ENCODE results near the gene F2RL3. TPM values are rescaled to one million over a fixed set of nuclear protein-coding genes. Genes with fewer than 3 reads are reported as not detected.
"Not testable (repeated sequence)": the region's sequence is repeated elsewhere in the genome, so short reads cannot be mapped to it uniquely, and the experiment has no call there.

The F2RL3 gene
- total and polyA plus RNA-seq, 2 of the 8 experiments (the other 6 are each of a cell fraction or from before 2014, with no cell fraction given): not detected

GRCh38 chr19:16874250-16874977, 14.4 kb upstream of the F2RL3 start (continued):
- TF ChIP-seq ATF3 (IDR thresholded peaks at IDR 0.05; ENCODE audit: insufficient read depth, low read depth, low read length) (no peak), ZNF274 (IDR thresholded peaks at IDR 0.05; ENCODE audit: borderline replicate concordance, extremely low read depth, low read length) (no peak), POU5F1 (IDR thresholded peaks at IDR 0.05; ENCODE audit: low read depth, low read length) (no peak), SP1 (IDR thresholded peaks at IDR 0.05; ENCODE audit: low read depth, low read length) (no peak), RBBP5 (IDR thresholded peaks at IDR 0.05; ENCODE audit: borderline replicate concordance, low read depth, low read length) (no peak), CREB1 (IDR thresholded peaks at IDR 0.05) (no peak), FOSL1 (IDR thresholded peaks at IDR 0.05; ENCODE audit: insufficient read depth, low read depth, low read length) (no peak), HDAC6 (IDR thresholded peaks at IDR 0.05; ENCODE audit: low read depth, low read length) (no peak), SP4 (IDR thresholded peaks at IDR 0.05; ENCODE audit: low read length) (no peak), CBX8 (IDR thresholded peaks at IDR 0.05; ENCODE audit: borderline replicate concordance, low read depth, low read length) (no peak), NRF1 (IDR thresholded peaks at IDR 0.05; ENCODE audit: low read depth, low read length) (no peak)

- H4K5ac ChIP-seq (ENCODE audit: insufficient read length, low read depth, low read length); H2AK5ac ChIP-seq (ENCODE audit: low read depth, low read length); FAIRE-seq; H3K14ac ChIP-seq (ENCODE audit: insufficient read length); H3K9ac ChIP-seq (replicated peaks in 1 of 4; ENCODE audit: extremely low read depth in 1 of 4, low read depth in 3 of 4, low read length in 3 of 4); H3K27me3 ChIP-seq (replicated peaks in 1 of 4; ENCODE audit: control insufficient read depth in 3 of 4, extremely low read depth in 1 of 4, insufficient read depth in 3 of 4, low read length in 3 of 4); H3K4me3 ChIP-seq (ENCODE audit: extremely low read depth in 1 of 4, insufficient read depth in 2 of 4, low read depth in 3 of 4, low read length in 4 of 4); H2BK120ac ChIP-seq (replicated peaks; ENCODE audit: low read depth, low read length); DNase-seq (ENCODE audit: low read depth in 1 of 2, low spot score in 2 of 2); H3K9me3 ChIP-seq (ENCODE audit: insufficient read depth in 2 of 2, low read depth in 1 of 2, low read length in 1 of 2); H2BK20ac ChIP-seq (ENCODE audit: low read length); H3K23ac ChIP-seq (ENCODE audit: insufficient read length); H4K8ac ChIP-seq (ENCODE audit: extremely low read depth, insufficient read depth, low read length); H2BK5ac ChIP-seq (ENCODE audit: low read depth, low read length); H3K4me2 ChIP-seq (ENCODE audit: insufficient read depth in 1 of 2, low read depth in 2 of 2, low read length in 2 of 2); H2AFZ ChIP-seq (ENCODE audit: low read length); H3K56ac ChIP-seq (replicated peaks; ENCODE audit: insufficient read length, low read depth, low read length); CTCF ChIA-PET (ENCODE audit: partially characterized antibody); H2BK15ac ChIP-seq (ENCODE audit: low read length); H3K23me2 ChIP-seq (ENCODE audit: low read depth, low read length); H3K4me1 ChIP-seq (replicated peaks in 1 of 4; ENCODE audit: control insufficient read depth in 3 of 4, insufficient read depth in 4 of 4, low read length in 3 of 4); H4K91ac ChIP-seq (replicated peaks; ENCODE audit: insufficient read length, low read length); POLR2A ChIA-PET (ENCODE audit: partially characterized antibody); H3K4ac ChIP-seq (replicated peaks; ENCODE audit: insufficient read length, low read depth, low read length); H2BK12ac ChIP-seq (ENCODE audit: low read depth, low read length); H3K18ac ChIP-seq (ENCODE audit: extremely low read depth, low read length): not testable (repeated sequence)
- Histone ChIP-seq H3K36me3 (ENCODE audit: control insufficient read depth in 2 of 4, insufficient read depth in 4 of 4, low read length in 3 of 4) (peaks cover 20 to 59% (median 47%) of the 10 kb centered on the region in 4 experiments), H3K79me2 (ENCODE audit: control insufficient read depth in 1 of 2, insufficient read depth in 2 of 2, low read length in 2 of 2) (peaks cover 0 to 16% of the 10 kb centered on the region in 2 experiments; a peak in 2 of 4 replicates), H4K20me1 (replicated peaks in 1 of 2; ENCODE audit: control insufficient read depth in 1 of 2, insufficient read depth in 2 of 2, low read length in 2 of 2) (peaks cover 0 to 11% of the 10 kb centered on the region in 2 experiments), H3K27ac (ENCODE audit: low read depth, low read length) (peak overlapping the region; percentile 40; the same call in 1 of the 2 replicates), H3K79me1 (ENCODE audit: low read depth, low read length) (peaks cover 13% of the 10 kb centered on the region; the same call in 1 of the 2 replicates)
These were observed 13.9 kb upstream of the F2RL3 start for GRCh38 chr19:16874978-16875299.

All from H1 (cell line).